B cell (primary cell): ENCODE measurements around the gene BCL3. TPM values are rescaled to one million over a fixed set of nuclear protein-coding genes. Genes with fewer than 3 reads are reported as not detected.

Experiments used
- ATAC-seq: fragments of 200-7000 bp; cut with Tn5 transposase; one replicate; pipeline ENCODE4 v1.10.0; 2021; ENCODE audit warnings: low read depth, mild to moderate bottlenecking, moderate number of reproducible peaks, moderate library complexity
- CTCF ChIA-PET: fragments of 350-600 bp; sonication (Branson Sonifier 250); formaldehyde crosslinking; loops from one replicate; lab custom pipeline; 2021; ENCODE audit warnings: antibody characterized with exemption, inconsistent platforms; lab: Charles Lee
- POLR2A ChIA-PET: fragments of 350-600 bp; sonication (Branson Sonifier 250); formaldehyde crosslinking; loops from one replicate; lab custom pipeline; 2021; ENCODE audit warnings: antibody characterized with exemption; lab: Charles Lee
- DNase-seq: peaks from one replicate; pipeline ENCODE4 v3.0.0; 2013
- H2AFZ ChIP-seq: 2 replicates; pipeline ENCODE4 v1.6.1; 2012; ENCODE audit warnings: mild to moderate bottlenecking, low read depth, low read length; ENCODE audit not compliant: insufficient read depth, poor library complexity, severe bottlenecking
- H3K27ac ChIP-seq, 2 donors: 1 replicate in 1 of 2; 2 replicates in 1 of 2; pipeline ENCODE4 v1.5.1; 2012 to 2013; ENCODE audit warnings: low read length in 2 of 2, mild to moderate bottlenecking in 2 of 2, moderate library complexity in 1 of 2
- H3K27me3 ChIP-seq, 4 experiments: fragments of 200-600 bp in 1 of 4; sonication (generic) in 1 of 4; replicated peaks in 1 of 4; 1 replicate in 2 of 4; 2 replicates in 2 of 4; pipeline versions ENCODE4 v1.6.1 to v1.7.0; 2013 to 2016; ENCODE audit warnings: low read length in 3 of 4, mild to moderate bottlenecking in 2 of 4, mixed read lengths in 1 of 4, moderate library complexity in 1 of 4; ENCODE audit not compliant: insufficient read depth in 4 of 4, control insufficient read depth in 3 of 4; ENCODE audit errors: control extremely low read depth in 1 of 4
- H3K36me3 ChIP-seq, 2 experiments: replicated peaks in 1 of 2; 1 replicate in 1 of 2; 2 replicates in 1 of 2; pipeline versions ENCODE4 v1.6.1 to v1.7.1; 2013; ENCODE audit warnings: low read length in 1 of 2; ENCODE audit not compliant: insufficient read depth in 2 of 2, control insufficient read depth in 1 of 2; ENCODE audit errors: control extremely low read depth in 1 of 2, extremely low read depth in 1 of 2
- H3K4me1 ChIP-seq, 2 donors: fragments of 200-600 bp in 1 of 2; sonication (generic) in 1 of 2; 1 replicate in 1 of 2; 2 replicates in 1 of 2; pipeline versions ENCODE4 v1.5.1 to v1.6.1; 2013 to 2017; ENCODE audit warnings: low read length in 2 of 2; ENCODE audit not compliant: control insufficient read depth in 2 of 2, insufficient read depth in 2 of 2
- H3K4me2 ChIP-seq: replicated peaks from 2 replicates; pipeline ENCODE3; 2012; ENCODE audit warnings: mild to moderate bottlenecking, low read depth, low read length; ENCODE audit not compliant: poor library complexity, severe bottlenecking
- H3K4me3 ChIP-seq, 5 experiments: fragments of 200-600 bp in 1 of 5; sonication (generic) in 1 of 5; 1 replicate in 3 of 5; 2 replicates in 2 of 5; pipeline versions ENCODE4 v1.5.1 to v1.7.0; 2011 to 2016; ENCODE audit warnings: low read length in 4 of 5, mild to moderate bottlenecking in 4 of 5, low read depth in 2 of 5, control low read depth in 1 of 5, moderate library complexity in 1 of 5; ENCODE audit not compliant: insufficient read depth in 1 of 5; ENCODE audit errors: control extremely low read depth in 1 of 5, extremely low read depth in 1 of 5
- H3K79me2 ChIP-seq: fragments of 200-600 bp; sonication (generic); one replicate; pipeline ENCODE4 v1.6.0; 2016; ENCODE audit warnings: low read length; ENCODE audit not compliant: control insufficient read depth, insufficient read depth
- H3K9ac ChIP-seq: fragments of 200-600 bp; sonication (generic); 2 replicates; pipeline ENCODE4 v1.6.1; 2017; ENCODE audit warnings: mild to moderate bottlenecking, low read length, moderate library complexity
- H3K9me3 ChIP-seq, 3 donors: one replicate each; pipeline versions ENCODE4 v1.6.1 to v1.7.1; 2013; ENCODE audit warnings: low read length in 2 of 3; ENCODE audit not compliant: control insufficient read depth in 2 of 3, insufficient read depth in 1 of 3; ENCODE audit errors: control extremely low read depth in 1 of 3
- H4K20me1 ChIP-seq: 2 replicates; pipeline ENCODE4 v1.6.0; 2012; ENCODE audit warnings: mild to moderate bottlenecking, low read length; ENCODE audit not compliant: insufficient read depth, control insufficient read depth, poor library complexity, severe bottlenecking
- H3K27ac Mint-ChIP-seq: one replicate; pipeline ENCODE4 v1.8.0; 2021; ENCODE audit warnings: mixed read lengths
- H3K27me3 Mint-ChIP-seq: one replicate; pipeline ENCODE4 v1.8.0; 2021; ENCODE audit warnings: mixed read lengths
- H3K4me1 Mint-ChIP-seq: one replicate; pipeline ENCODE4 v1.8.0; 2021; ENCODE audit warnings: mixed read lengths
- H3K4me3 Mint-ChIP-seq: one replicate; pipeline ENCODE4 v1.8.0; 2021; ENCODE audit warnings: mixed read lengths
- H3K9me3 Mint-ChIP-seq: one replicate; pipeline ENCODE4 v1.8.0; 2022; ENCODE audit warnings: mixed read lengths; ENCODE audit not compliant: insufficient read depth
- CTCF ChIP-seq: fragments of 200-600 bp; IDR thresholded peaks from one replicate; pipeline ENCODE4 v1.8.0; 2022; ENCODE audit warnings: antibody characterized with exemption, mild to moderate bottlenecking
- EZH2 ChIP-seq: IDR thresholded peaks from 2 replicates; pipeline ENCODE4 v1.6.1; 2012; ENCODE audit warnings: borderline replicate concordance, low read depth, mild to moderate bottlenecking, moderate library complexity, low read length; ENCODE audit not compliant: insufficient read depth, poor library complexity, severe bottlenecking
- WGBS: methylation state at CpG from one replicate; pipeline ENCODE4 v1.1.5; 2013; ENCODE audit warnings: missing lambda C conversion rate; ENCODE audit not compliant: insufficient coverage; 5-methylcytosine and 5-hydroxymethylcytosine counted together
- intact Hi-C: fragments of 100-400 bp; cut with micrococcal nuclease; formaldehyde crosslinking; loops from one replicate; pipeline ENCODE4 v1.10.0; 2022
- polyA plus RNA-seq: library from polyadenylated mRNA; depleted of rRNA; stranded (reverse); fragments of >200 nt; gene quantifications from 2 replicates; pipeline ENCODE4 v1.2.3, GENCODE V29; 2012
- total RNA-seq, 2 donors: library from RNA; stranded (reverse); fragments of 120-200 nt in 1 of 2; gene quantifications; 1 replicate in 1 of 2; 2 replicates in 1 of 2; pipeline versions ENCODE4 v1.2.3 to v1.2.4, GENCODE V29; 2013 to 2022

BCL3 gene
- total and polyA plus RNA-seq, 2 donors (not counting 1 experiment from before 2014, with no cell fraction given), result 52.3 to 147 TPM

DNA sequence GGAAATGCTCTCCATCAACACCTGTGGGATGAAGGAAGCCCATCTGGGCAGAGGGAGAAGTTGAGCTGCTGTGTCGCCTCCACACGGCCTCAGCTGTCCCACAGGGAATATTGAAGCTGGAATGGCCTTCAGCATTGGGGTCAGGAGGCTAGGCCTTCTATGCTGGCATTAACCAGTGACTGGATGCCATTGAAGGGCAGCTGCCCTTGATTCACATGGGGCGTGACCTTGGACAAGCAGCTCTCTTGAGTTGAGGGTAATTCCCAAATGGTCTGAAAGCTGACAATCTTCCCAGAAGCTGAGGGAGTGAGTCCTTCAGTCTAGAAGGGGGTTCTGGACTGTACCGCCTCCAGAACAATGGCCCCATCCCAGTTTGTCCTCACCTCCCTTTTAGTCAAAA is 6.7 kb downstream of the BCL3 start:
- no peaks in the 10 kb centered on the region for H3K27me3 ChIP-seq
- H3K9me3 Mint-ChIP-seq, result no peaks in the 10 kb centered on the region
- peaks cover 2 to 31% of the 10 kb centered on the region in 2 experiments for H3K36me3 ChIP-seq
- ChIA-PET CTCF (interaction anchor here (1.7 to 4.0 kb wide), 3 partner anchors 16 to 31 kb away, joined by 8 to 46 read pairs (median 8); no protein-coding TSS in a partner anchor), POLR2A (interaction anchor here (0.7 to 1.0 kb wide), 3 partner anchors 11 to 32 kb away, joined by 3 to 4 read pairs (median 3); no protein-coding TSS in a partner anchor)
- ATAC-seq (no peak), DNase-seq (no peak)
- peaks cover 55% of the 10 kb centered on the region for H3K4me1 Mint-ChIP-seq
- H3K4me3 Mint-ChIP-seq, result peak overlapping the region; percentile 97
- H3K9ac ChIP-seq, result peak overlapping the region; percentile 92
- H3K4me2 ChIP-seq, result peak overlapping the region; percentile 97
- WGBS, result 77% methylated on average over 4 of the region's 4 CpGs
- H2AFZ ChIP-seq, result no peak overlapping the region
- no peaks in the 10 kb centered on the region for H3K27me3 Mint-ChIP-seq
- peaks cover 44 to 54% of the 10 kb centered on the region in 2 donors for H3K4me1 ChIP-seq
- H3K79me2 ChIP-seq, result peaks cover 8% of the 10 kb centered on the region
- no peak for TF ChIP-seq EZH2
- TF ChIP-seq CTCF, result no peak
- peak overlapping the region in 3 of 5 experiments; percentile 38 to 94 (median 72) for H3K4me3 ChIP-seq
- peak overlapping the region; percentile 98 for H3K27ac Mint-ChIP-seq
- intact Hi-C loops, result no loop called here
- H3K27ac ChIP-seq, result peak overlapping the region in 1 of 2 donors; percentile 92
- H3K9me3 ChIP-seq, result no peaks in the 10 kb centered on the region
- H4K20me1 ChIP-seq, result peaks cover 8% of the 10 kb centered on the region

GRCh38 chr19:44756089-44756562 is 7.6 kb downstream of the BCL3 start:
- Mint-ChIP-seq H3K27ac (peak overlapping the region; percentile 26), H3K27me3 (no peaks in the 10 kb centered on the region), H3K4me3 (peak overlapping the region; percentile 29), H3K9me3 (no peaks in the 10 kb centered on the region), H3K4me1 (peaks cover 51% of the 10 kb centered on the region)
- H3K27ac ChIP-seq, result no peak overlapping the region
- peaks cover 35 to 45% of the 10 kb centered on the region in 2 donors for H3K4me1 ChIP-seq
- 96% methylated on average over 4 of the region's 7 CpGs for WGBS
- DNase-seq, result no peak
- no peak for ATAC-seq
- H3K36me3 ChIP-seq, result peaks cover 4 to 29% of the 10 kb centered on the region in 2 experiments
- peaks cover 8% of the 10 kb centered on the region for H3K79me2 ChIP-seq
- CTCF ChIA-PET, result interaction anchor here (1.7 to 4.0 kb wide), 2 partner anchors 15 to 32 kb away, joined by 8 to 46 read pairs; no protein-coding TSS in a partner anchor
- no peaks in the 10 kb centered on the region for H3K9me3 ChIP-seq
- H3K9ac ChIP-seq, result no peak overlapping the region
- no peak overlapping the region for H3K4me2 ChIP-seq
- H3K27me3 ChIP-seq, result no peaks in the 10 kb centered on the region
- intact Hi-C loops, result no loop called here
- H3K4me3 ChIP-seq, result no peak overlapping the region
- POLR2A ChIA-PET, result interaction anchor here (0.5 to 1.0 kb wide), 2 partner anchors 14 to 29 kb away, joined by 3 read pairs; no protein-coding TSS in a partner anchor
- no peak overlapping the region for H2AFZ ChIP-seq
- peaks cover 8% of the 10 kb centered on the region for H4K20me1 ChIP-seq
- TF ChIP-seq EZH2 (no peak), CTCF (no peak)
